Heart left ventricle (tissue), 16 donors: ENCODE measurements around the gene RPS6KA2. TPM values are rescaled to one million over a fixed set of nuclear protein-coding genes. Genes with fewer than 3 reads are reported as not detected.
A peak's percentile ranks its signal among the peaks of the same experiment; 100 is the strongest.

Experiments
- ATAC-seq, 4 donors: fragments of 200-7000 bp; cut with Tn5 transposase; one replicate each; pipeline ENCODE4 v1.9.1; 2020 to 2022; ENCODE audit warnings: moderate library complexity in 4 of 4, mild to moderate bottlenecking in 3 of 4, moderate number of reproducible peaks in 1 of 4
- DNase-seq, 5 donors: peaks; one replicate each; pipeline ENCODE4 v3.0.0-alpha.2; 2020
- H3K27ac ChIP-seq, 12 donors: fragments of 200-600 bp; sonication (generic) in 4 of 12; one replicate each; pipeline versions ENCODE4 v1.5.0 to v1.8.0; 2016 to 2022; ENCODE audit warnings: mild to moderate bottlenecking in 2 of 12
- H3K27me3 ChIP-seq, 9 donors: fragments of 200-600 bp; sonication (generic) in 2 of 9; one replicate each; pipeline versions ENCODE4 v1.5.1 to v1.8.0; 2016 to 2022; ENCODE audit warnings: mild to moderate bottlenecking in 3 of 9
- H3K36me3 ChIP-seq, 9 donors: fragments of 200-600 bp; sonication (generic) in 2 of 9; one replicate each; pipeline versions ENCODE4 v1.5.0 to v1.8.0; 2018 to 2022; ENCODE audit warnings: mild to moderate bottlenecking in 2 of 9
- H3K4me1 ChIP-seq, 12 donors: fragments of 200-600 bp; sonication (generic) in 4 of 12; one replicate each; pipeline versions ENCODE4 v1.5.0 to v1.8.0; 2016 to 2022; ENCODE audit warnings: mild to moderate bottlenecking in 3 of 12
- H3K4me3 ChIP-seq, 12 donors: fragments of 200-600 bp; sonication (generic) in 4 of 12; one replicate each; pipeline versions ENCODE4 v1.5.0 to v1.8.0; 2017 to 2022; ENCODE audit warnings: mild to moderate bottlenecking in 9 of 12, moderate library complexity in 4 of 12
- H3K9me3 ChIP-seq, 12 donors: fragments of 200-600 bp; sonication (generic) in 4 of 12; one replicate each; pipeline versions ENCODE4 v1.5.0 to v1.8.0; 2016 to 2022; ENCODE audit warnings: mild to moderate bottlenecking in 1 of 12
- CTCF ChIP-seq, 12 donors: fragments of 200-600 bp; sonication (generic) in 4 of 12; IDR thresholded peaks; one replicate each; pipeline versions ENCODE4 v1.5.0 to v1.8.0; 2018 to 2022; ENCODE audit warnings: antibody characterized with exemption in 12 of 12, mild to moderate bottlenecking in 5 of 12
- POLR2A ChIP-seq, 2 donors: fragments of 450-650 bp; IDR thresholded peaks; one replicate each; pipeline ENCODE4 v1.6.1; 2017; ENCODE audit warnings: antibody characterized with exemption in 2 of 2, mild to moderate bottlenecking in 2 of 2, moderate library complexity in 2 of 2
- WGBS, 4 donors: extraction: QIAGEN DNeasy Blood & Tissue Kit in 2 of 4; methylation state at CpG; one replicate each; pipeline versions ENCODE4 v1.1.5 to v1.1.7; 2013 to 2018; 5-methylcytosine and 5-hydroxymethylcytosine counted together
- intact Hi-C, 10 donors: fragments of 100-400 bp; cut with DNase I; formaldehyde crosslinking; loops; one replicate each; pipeline versions ENCODE4 v1.11.1 to v1.14.2; 2022
- polyA plus RNA-seq, 2 donors: library from polyadenylated mRNA; stranded (reverse); fragments of 200-250 nt; gene quantifications; one replicate each; pipeline ENCODE4 v1.2.3, GENCODE V29; 2013
- total RNA-seq, 9 donors: library from RNA; depleted of rRNA in 2 of 9; stranded (reverse); fragments of >200 nt in 2 of 9; fragmentation: NEBNext Ultra II Directional in 3 of 9; extraction: Animal tissue kit (Norgen Biotek cat#: 25700) in 3 of 9; gene quantifications; one replicate each; pipeline versions ENCODE4 v1.1.0 to v1.2.4, GENCODE V29; 2016 to 2023
- donor health status: ischemic (EF 13 %, LVEDD 7.1; RV severe dilation, severe dysfunction).
- donor health status: healthy with polysubstance abuse.
- donor health status: DM: no; HTN: yes; CAD: no.
- donor health status: DM: no; HTN: no; CAD: no.
- donor health status: ischemic (EF 25% LVEDD 6.9; RV normal size, moderate dysfunction).
- donor health status: ischemic (EF 25% LVEDD 5.7; RV mildly dilated, moderate dysfunction).
- donor health status: healthy.
- donor health status: DM: yes; HTN: yes; CAD: no.
- donor health status: ischemic (EF 35%, LVEDD 5.7; RV mildly dilated, moderate dysfunction).
- donor health status: nonischemic (EF 11% LVEDD 7.7; RV severe dilation, severe dysfunction).
- donor health status: DM: yes; HTN: yes; CAD: no.
- donor health status: PGD.
- donor health status: ischemic (EF 29% LVEDD 5.4; RV normal size, mild dysfunction).
- donor health status: nonischemic (EF 23%, LVEDD 6.1; RV moderate dilation, normal function).

Gene RPS6KA2
- total and polyA plus RNA-seq, 11 donors: 23.0 to 171 (median 91.6) TPM

GRCh38 chr6:166422201-166422940, 204.7 kb downstream of the RPS6KA2 start:
- Histone ChIP-seq H3K27ac (no peak overlapping the region), H3K4me1 (peaks cover 0 to 15% (median 0%) of the 10 kb centered on the region in 12 donors), H3K27me3 (no peaks in the 10 kb centered on the region), H3K9me3 (no peaks in the 10 kb centered on the region), H3K4me3 (no peak overlapping the region), H3K36me3 (peaks cover 0 to 68% (median 59%) of the 10 kb centered on the region in 9 donors)
- TF ChIP-seq CTCF (IDR thresholded peaks at IDR 0.05) (no peak), POLR2A (IDR thresholded peaks at IDR 0.05) (no peak)
- DNase-seq (no peak), ATAC-seq (no peak)
- 89 to 94% (median 91%) methylated on average over 20 of the region's 20 CpGs for WGBS, 4 donors
- intact Hi-C loops: no loop called here

DNA sequence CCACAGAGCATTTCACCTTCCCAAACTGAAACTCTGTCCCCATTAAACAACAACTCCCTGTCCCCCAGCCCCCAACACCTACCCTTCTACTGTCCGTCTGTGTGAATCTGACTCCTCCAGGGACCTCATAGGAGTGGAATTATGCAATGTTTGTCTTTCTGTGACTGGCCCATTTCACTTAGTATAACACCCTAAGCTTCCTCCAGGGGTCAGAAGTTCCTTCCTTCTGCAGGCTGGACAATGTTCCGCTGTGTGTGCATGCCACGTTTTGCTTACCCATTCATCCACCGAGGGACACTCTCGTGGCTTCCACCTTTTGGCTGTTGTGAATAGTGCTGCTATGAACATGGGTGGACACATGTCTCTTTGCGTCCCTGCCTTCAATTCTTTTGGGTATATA, 206.7 kb downstream of the RPS6KA2 start:
- Histone ChIP-seq H3K4me3 (no peak overlapping the region), H3K27me3 (no peaks in the 10 kb centered on the region), H3K4me1 (peaks cover 0 to 15% (median 0%) of the 10 kb centered on the region in 12 donors), H3K36me3 (peaks cover 0 to 75% (median 66%) of the 10 kb centered on the region in 9 donors), H3K27ac (no peak overlapping the region), H3K9me3 (no peaks in the 10 kb centered on the region)
- intact Hi-C loops: no loop called here
- ATAC-seq: peak in 3 of 4 donors; percentile 34 to 57 (median 38)
- 57 to 64% (median 60%) methylated on average over 6 of the region's 6 CpGs for WGBS, 4 donors
- no peak for DNase-seq
- no peak for TF ChIP-seq POLR2A (IDR thresholded peaks at IDR 0.05)
- peak in 2 of 12 donors; percentile 20 to 21 for TF ChIP-seq CTCF (IDR thresholded peaks at IDR 0.05)

- WGBS, 4 donors: 92 to 98% (median 94%) methylated on average over 12 to 15 of the region's 15 CpGs
- peak overlapping the region in 1 of 12 donors; percentile 33 for H3K27ac ChIP-seq
- no peak for TF ChIP-seq CTCF (IDR thresholded peaks at IDR 0.05)
- H3K9me3 ChIP-seq: no peaks in the 10 kb centered on the region
- no peak for DNase-seq
- no peak for ATAC-seq
- H3K4me3 ChIP-seq: no peak overlapping the region
- H3K27me3 ChIP-seq: no peaks in the 10 kb centered on the region
- H3K4me1 ChIP-seq: peaks cover 0 to 15% (median 0%) of the 10 kb centered on the region in 12 donors
- H3K36me3 ChIP-seq: peaks cover 0 to 75% (median 69%) of the 10 kb centered on the region in 9 donors
- intact Hi-C loops: no loop called here
Observed at GRCh38 chr6:166419717-166420116, 207.3 kb downstream of the RPS6KA2 start.

DNA sequence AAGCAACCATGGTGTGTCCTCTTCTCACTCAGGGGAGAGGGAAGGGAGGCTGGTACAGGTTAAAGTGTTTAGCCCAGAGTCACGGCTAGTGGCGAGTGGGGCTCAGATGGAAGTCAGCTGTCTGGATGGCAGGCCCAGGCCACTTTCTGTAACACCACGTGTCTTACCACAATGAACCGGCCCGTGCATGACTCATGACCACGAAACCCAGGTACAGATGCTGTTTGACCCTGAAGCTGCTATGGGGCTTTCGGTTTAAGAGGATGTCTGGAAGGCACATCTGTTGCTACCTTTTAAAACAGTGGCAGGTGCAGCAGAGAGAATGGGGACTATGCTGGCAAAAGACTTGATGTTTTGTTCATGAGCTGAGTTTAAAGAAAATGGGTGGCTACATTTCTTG, 207.8 kb downstream of the RPS6KA2 start:
- TF ChIP-seq POLR2A (IDR thresholded peaks at IDR 0.05) (no peak), CTCF (IDR thresholded peaks at IDR 0.05) (no peak)
- DNase-seq: no peak
- Histone ChIP-seq H3K27me3 (no peaks in the 10 kb centered on the region), H3K36me3 (peaks cover 0 to 77% (median 71%) of the 10 kb centered on the region in 9 donors), H3K9me3 (no peaks in the 10 kb centered on the region), H3K4me3 (no peak overlapping the region), H3K27ac (peak overlapping the region in 1 of 12 donors; percentile 43), H3K4me1 (peaks cover 0 to 15% (median 0%) of the 10 kb centered on the region in 12 donors)
- ATAC-seq: no peak
- 84 to 90% (median 88%) methylated on average over 7 of the region's 7 CpGs for WGBS, 4 donors
- intact Hi-C loops: no loop called here
